GM19455 (cell line): Measurements from ENCODE around the gene AKT1.

ENCODE experiments used
- ATAC-seq: cut with Tn5 transposase; IDR thresholded peaks from one replicate; pipeline ENCODE4 v1.9.1; 2021; ENCODE audit not compliant: unreplicated experiment

The AKT1 gene

GRCh38 chr14:104725772-104726548 is 69.6 kb downstream of the AKT1 start:
- ATAC-seq = no peak

GRCh38 chr14:104724981-104725771 is 70.4 kb downstream of the AKT1 start:
- ATAC-seq = no peak

GRCh38 chr14:104724407-104724980 is 71.1 kb downstream of the AKT1 start:
- no peak for ATAC-seq

GRCh38 chr14:104723651-104724406 is 71.7 kb downstream of the AKT1 start, which contains the start of gene ADSS1:
Gene ADSS1, plus strand, starts transcription at chr14:104724229. Its CDS starts 42 bp downstream, at chr14:104724271.
- ATAC-seq = peak; percentile 58

GRCh38 chr14:104722938-104723650 is 72.5 kb downstream of the AKT1 start:
- ATAC-seq = no peak

- no peak for ATAC-seq
Measured at GRCh38 chr14:104721505-104722431, 73.8 kb downstream of the AKT1 start.
